ENCODE results near the gene CDK19. TPM values are rescaled to one million over a fixed set of nuclear protein-coding genes. Genes with fewer than 3 reads are reported as not detected.

The CDK19 gene
- total and polyA plus RNA-seq, 2 experiments from 2014 or later = 7.7 to 10.1 TPM

- no peak for TF ChIP-seq REST (IDR thresholded peaks at IDR 0.05; ENCODE audit: unreplicated experiment)
Observed at GRCh38 chr6:110781522-110782214, 33.6 kb downstream of the CDK19 start (continued).

GRCh38 chr6:110778333-110778732 lies 36.9 kb downstream of the CDK19 start:
- Histone ChIP-seq H3K36me3 (ENCODE audit: insufficient read depth) (no peaks in the 10 kb centered on the region), H3F3A (replicated peaks; ENCODE audit: low read depth) (no peaks in the 10 kb centered on the region), H3K9me2 (ENCODE audit: insufficient read depth) (no peaks in the 10 kb centered on the region), H3K4me3 (no peak overlapping the region), H2AFZ (no peak overlapping the region), H3K4me2 (no peak overlapping the region), H4K20me1 (replicated peaks; ENCODE audit: insufficient read depth) (peaks cover 13% of the 10 kb centered on the region; the same call in 1 of the 2 replicates), H3K4me1 (ENCODE audit: insufficient read depth) (no peaks in the 10 kb centered on the region), H3K27me3 (ENCODE audit: insufficient read depth) (no peaks in the 10 kb centered on the region), H3K27ac (ENCODE audit: low read depth) (no peak overlapping the region), H3K79me2 (replicated peaks; ENCODE audit: insufficient read depth) (peaks cover 3% of the 10 kb centered on the region)
- TF ChIP-seq ZNF462 (CRISPR knock-in tag; IDR thresholded peaks at IDR 0.05) = no peak
- no peak for TF ChIP-seq CTCF (conservative IDR thresholded peaks at IDR 0.05; ENCODE audit: low read depth in 2 of 2)
- no peak for TF ChIP-seq EZH2 (IDR thresholded peaks at IDR 0.05; ENCODE audit: low read depth, unreplicated experiment)
- TF ChIP-seq ZNF331 (CRISPR knock-in tag; IDR thresholded peaks at IDR 0.05; ENCODE audit: low read depth) = no peak
- Mint-ChIP-seq H3K9me3 (no peaks in the 10 kb centered on the region), H3K27ac (no peak overlapping the region), H3K4me3 (no peak overlapping the region), H3K36me3 (ENCODE audit: low read depth) (no peaks in the 10 kb centered on the region), H3K27me3 (ENCODE audit: insufficient read depth, low read depth, poor library complexity) (no peaks in the 10 kb centered on the region), H3K4me1 (no peaks in the 10 kb centered on the region)
- no peak for DNase-seq (ENCODE audit: low spot score)
- no peak for ATAC-seq
